BE2C (cell line): ENCODE measurements around the gene GPX7.

ENCODE experiments used
- DNase-seq: peaks from one replicate; pipeline ENCODE4 v3.0.0-alpha.2; 2020
- H3K27me3 ChIP-seq: fragments of 250-450 bp; sonication (Bioruptor Pico); 2 replicates; pipeline ENCODE4 v1.5.1; 2020; ENCODE audit warnings: mild to moderate bottlenecking
- H3K36me3 ChIP-seq: fragments of 250-450 bp; sonication (Bioruptor Pico); 2 replicates; pipeline ENCODE4 v1.5.1; 2020; ENCODE audit warnings: mild to moderate bottlenecking
- H3K4me1 ChIP-seq: fragments of 250-450 bp; sonication (Bioruptor Pico); 2 replicates; pipeline ENCODE4 v1.5.1; 2020
- H3K4me3 ChIP-seq: 2 replicates; pipeline ENCODE4 v1.5.1; 2011; ENCODE audit warnings: low read depth, low read length
- H3K9me3 ChIP-seq: fragments of 250-450 bp; sonication (Bioruptor Pico); 2 replicates; pipeline ENCODE4 v1.5.1; 2020
- CTCF ChIP-seq: IDR thresholded peaks from 2 replicates; pipeline ENCODE4 v1.5.1; 2012; ENCODE audit warnings: mild to moderate bottlenecking, low read depth, low read length

Gene GPX7

GRCh38 chr1:52645261-52645660 lies 43.1 kb downstream of the GPX7 start:
- H3K9me3 ChIP-seq, result no peaks in the 10 kb centered on the region; the same call in 1 of the 2 replicates
- no peaks in the 10 kb centered on the region for H3K4me1 ChIP-seq
- no peaks in the 10 kb centered on the region for H3K27me3 ChIP-seq
- no peak for TF ChIP-seq CTCF
- no peaks in the 10 kb centered on the region for H3K36me3 ChIP-seq
- no peak for DNase-seq
- no peak overlapping the region for H3K4me3 ChIP-seq

GRCh38 chr1:52651904-52652303 lies 49.7 kb downstream of the GPX7 start:
- Histone ChIP-seq H3K36me3 (no peaks in the 10 kb centered on the region), H3K4me1 (no peaks in the 10 kb centered on the region), H3K4me3 (no peak overlapping the region), H3K9me3 (no peaks in the 10 kb centered on the region), H3K27me3 (no peaks in the 10 kb centered on the region)
- no peak for DNase-seq
- no peak for TF ChIP-seq CTCF

GRCh38 chr1:52653207-52653849 lies 51.2 kb downstream of the GPX7 start:
- Histone ChIP-seq H3K27me3 (no peaks in the 10 kb centered on the region), H3K4me1 (no peaks in the 10 kb centered on the region), H3K36me3 (no peaks in the 10 kb centered on the region), H3K9me3 (no peaks in the 10 kb centered on the region), H3K4me3 (no peak overlapping the region)
- TF ChIP-seq CTCF, result no peak
- no peak for DNase-seq

GRCh38 chr1:52654063-52654462 lies 51.9 kb downstream of the GPX7 start:
- H3K36me3 ChIP-seq, result no peaks in the 10 kb centered on the region
- H3K27me3 ChIP-seq, result no peaks in the 10 kb centered on the region
- H3K4me3 ChIP-seq, result no peak overlapping the region
- no peaks in the 10 kb centered on the region for H3K9me3 ChIP-seq
- no peak for TF ChIP-seq CTCF
- H3K4me1 ChIP-seq, result no peaks in the 10 kb centered on the region
- no peak for DNase-seq

- no peak for TF ChIP-seq CTCF
- no peaks in the 10 kb centered on the region for H3K9me3 ChIP-seq
- H3K4me1 ChIP-seq, result no peaks in the 10 kb centered on the region
- no peaks in the 10 kb centered on the region for H3K36me3 ChIP-seq
- DNase-seq, result no peak
- H3K27me3 ChIP-seq, result no peaks in the 10 kb centered on the region
- no peak overlapping the region for H3K4me3 ChIP-seq
Measured at GRCh38 chr1:52657702-52658101, 55.5 kb downstream of the GPX7 start.
